ENCODE data around the gene COQ3. TPM values are rescaled to one million over a fixed set of nuclear protein-coding genes. Genes with fewer than 3 reads are reported as not detected.
A peak's percentile ranks its signal among the peaks of the same experiment; 100 is the strongest.

The COQ3 gene, protein sequence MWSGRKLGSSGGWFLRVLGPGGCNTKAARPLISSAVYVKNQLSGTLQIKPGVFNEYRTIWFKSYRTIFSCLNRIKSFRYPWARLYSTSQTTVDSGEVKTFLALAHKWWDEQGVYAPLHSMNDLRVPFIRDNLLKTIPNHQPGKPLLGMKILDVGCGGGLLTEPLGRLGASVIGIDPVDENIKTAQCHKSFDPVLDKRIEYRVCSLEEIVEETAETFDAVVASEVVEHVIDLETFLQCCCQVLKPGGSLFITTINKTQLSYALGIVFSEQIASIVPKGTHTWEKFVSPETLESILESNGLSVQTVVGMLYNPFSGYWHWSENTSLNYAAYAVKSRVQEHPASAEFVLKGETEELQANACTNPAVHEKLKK
- 10 to 100 TPM; 10.4 to 13.2 (median 12.3) TPM for polyA plus RNA-seq (ENCODE audit: insufficient read length in 4 of 4)

DNA sequence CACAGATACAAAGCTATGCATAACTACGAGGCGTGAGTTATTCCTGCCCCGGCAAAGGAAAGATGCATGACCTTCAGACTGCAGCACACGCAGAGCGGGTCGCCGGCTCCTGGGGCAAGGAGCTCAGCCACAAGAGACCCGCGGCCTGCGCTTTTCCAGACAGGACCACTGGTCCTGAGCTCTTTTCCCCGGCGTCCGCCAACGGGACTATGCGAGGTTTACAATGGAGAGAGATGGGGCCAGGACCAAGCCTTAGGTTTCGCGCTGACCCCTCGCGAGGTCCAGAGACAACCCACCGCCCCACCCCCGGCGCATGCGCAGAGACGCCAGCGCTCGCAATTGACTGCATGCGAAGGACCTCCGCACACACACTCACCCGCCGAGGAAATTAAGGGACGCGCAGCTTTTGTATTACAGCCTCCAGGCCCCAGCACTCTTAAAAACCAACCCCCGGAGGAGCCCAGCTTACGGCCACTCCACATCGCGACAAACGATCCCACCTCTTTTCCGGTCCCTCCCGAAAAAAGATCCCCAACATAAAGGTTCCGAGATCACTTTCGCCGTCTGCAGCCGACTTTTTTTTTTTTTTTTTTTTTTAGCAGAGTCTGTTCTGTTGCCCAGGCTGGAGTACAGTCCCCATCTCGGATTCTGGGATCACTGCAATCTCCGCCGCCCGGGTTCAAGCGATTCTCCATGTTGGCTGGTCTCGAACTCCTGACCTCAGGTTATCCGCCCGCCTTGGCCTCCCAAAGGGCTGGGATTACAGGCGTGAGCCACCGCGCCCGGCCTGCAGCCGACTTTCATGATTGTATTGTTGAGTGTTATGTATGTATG lies at the start of gene COQ3:
Gene COQ3 (minus strand): TSS at position 498 of the 834 bp plus-strand sequence. CDS start 16 bp downstream, at position 482.
- DNase-seq (ENCODE audit: low read depth in 4 of 4, low spot score in 3 of 4): peak; percentile 49 to 73 (median 71)

DNA sequence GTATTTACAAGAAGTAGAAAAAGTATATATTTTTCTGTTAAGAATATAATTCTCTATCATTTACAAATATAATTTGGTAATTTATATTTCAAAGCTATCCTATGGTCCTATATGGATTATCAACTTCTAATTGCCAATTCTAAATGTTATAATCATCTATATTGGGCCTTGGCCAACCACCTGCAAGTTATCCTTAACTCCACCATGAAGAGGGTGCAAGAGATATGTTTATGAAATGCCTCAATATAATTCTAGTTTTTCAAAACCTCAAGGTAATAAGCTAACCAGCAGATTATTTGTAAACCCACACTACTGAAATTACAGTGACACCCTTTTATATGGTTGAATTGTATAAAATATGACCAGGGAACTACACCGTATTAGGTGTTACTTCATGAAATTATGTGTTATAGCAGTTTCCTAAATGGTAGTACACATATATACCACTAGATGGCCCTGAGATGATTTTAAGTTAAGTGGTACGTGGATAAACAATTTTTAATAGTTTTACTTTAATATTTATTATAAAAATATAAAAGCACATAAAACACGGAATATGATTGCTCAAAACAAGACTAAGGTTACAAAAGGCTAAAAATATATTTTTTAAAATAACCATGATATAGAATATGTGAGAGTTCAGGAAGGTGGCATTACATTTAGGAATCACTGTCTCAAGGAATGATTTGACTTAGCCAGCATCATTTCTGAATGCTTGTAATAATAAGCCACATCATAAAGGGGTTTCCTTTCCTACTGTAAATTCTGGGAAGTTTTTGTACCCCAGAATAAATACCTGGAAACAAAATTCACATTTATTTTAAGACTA lies 40.9 kb upstream of the COQ3 start:
- DNase-seq (ENCODE audit: low read depth in 4 of 4, low spot score in 3 of 4): no peak

DNA sequence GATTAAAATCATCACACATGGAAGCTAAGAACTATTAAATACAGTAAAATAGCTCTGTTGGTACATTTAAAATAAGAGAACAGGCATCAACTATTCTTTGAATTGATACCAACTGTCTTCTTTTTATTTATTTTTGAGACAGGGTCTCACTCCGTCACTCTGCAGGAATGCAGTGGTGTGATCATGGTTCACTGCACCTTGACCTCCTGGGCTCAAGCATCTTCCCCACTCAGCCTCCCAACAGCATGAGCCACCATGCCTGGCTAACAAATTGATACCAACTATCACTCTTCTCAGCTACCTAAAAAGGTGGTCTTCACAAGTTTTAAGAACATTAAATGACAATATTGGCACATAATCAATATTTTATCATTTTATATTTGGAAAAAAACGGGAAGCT lies 38.9 kb upstream of the COQ3 start:
- DNase-seq (ENCODE audit: low read depth in 4 of 4, low spot score in 3 of 4): no peak

DNA sequence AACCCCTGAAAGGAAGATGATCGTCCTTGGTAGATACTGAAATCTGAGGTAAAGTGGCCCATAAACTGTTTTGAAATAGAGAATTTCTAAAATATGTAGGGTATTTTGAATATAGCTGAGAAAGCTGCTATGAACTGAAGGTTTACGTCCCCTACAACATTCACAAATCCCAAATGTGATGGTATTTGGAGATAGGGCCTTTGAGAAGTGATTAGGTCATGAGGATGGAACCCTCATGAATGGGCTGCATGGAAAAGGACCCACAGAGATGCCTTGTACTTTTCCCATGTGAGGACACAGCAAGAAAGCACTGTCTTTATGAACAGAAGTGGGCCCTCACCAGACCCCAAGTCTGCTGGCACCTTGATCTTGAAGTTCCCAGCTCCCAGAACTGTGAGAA lies 37.9 kb upstream of the COQ3 start:
- DNase-seq (ENCODE audit: low read depth in 4 of 4, low spot score in 3 of 4): no peak

DNA sequence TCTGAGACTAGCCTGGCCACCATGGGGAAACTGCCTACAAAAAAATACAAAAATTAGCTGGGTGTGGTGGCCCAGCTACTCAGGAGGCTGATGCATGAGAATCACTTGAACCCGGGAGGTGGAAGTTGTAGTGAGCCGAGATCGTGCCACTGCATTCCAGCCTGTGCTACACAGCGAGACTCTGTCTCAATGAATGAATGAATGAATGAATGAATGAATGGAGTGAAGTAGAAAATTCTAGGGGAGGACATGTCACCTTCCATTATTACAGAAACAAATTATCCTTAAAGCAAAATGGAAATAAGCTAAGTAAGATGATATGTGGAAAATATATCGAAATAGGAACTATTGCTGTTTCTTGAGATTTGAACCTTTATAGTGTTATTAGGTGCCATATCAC lies 34.0 kb upstream of the COQ3 start:
- DNase-seq (ENCODE audit: low read depth in 4 of 4, low spot score in 3 of 4): no peak

DNA sequence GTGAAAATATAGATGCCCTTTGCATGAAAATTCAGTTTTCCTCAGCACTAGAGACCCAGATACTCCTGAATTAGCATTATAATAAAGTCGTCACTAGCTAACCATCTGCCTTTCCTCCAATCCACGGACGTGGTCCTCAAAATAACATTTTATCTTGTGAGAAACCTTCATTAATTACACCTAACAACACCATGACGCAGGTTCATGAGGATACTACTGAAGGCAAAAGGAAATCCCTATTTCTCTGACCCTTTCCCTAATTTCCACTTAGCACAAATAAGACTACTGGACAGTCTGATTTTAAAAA lies 32.4 kb upstream of the COQ3 start:
- DNase-seq (ENCODE audit: low read depth in 4 of 4, low spot score in 3 of 4): peak in 1 of 4 donors; percentile 18

DNA sequence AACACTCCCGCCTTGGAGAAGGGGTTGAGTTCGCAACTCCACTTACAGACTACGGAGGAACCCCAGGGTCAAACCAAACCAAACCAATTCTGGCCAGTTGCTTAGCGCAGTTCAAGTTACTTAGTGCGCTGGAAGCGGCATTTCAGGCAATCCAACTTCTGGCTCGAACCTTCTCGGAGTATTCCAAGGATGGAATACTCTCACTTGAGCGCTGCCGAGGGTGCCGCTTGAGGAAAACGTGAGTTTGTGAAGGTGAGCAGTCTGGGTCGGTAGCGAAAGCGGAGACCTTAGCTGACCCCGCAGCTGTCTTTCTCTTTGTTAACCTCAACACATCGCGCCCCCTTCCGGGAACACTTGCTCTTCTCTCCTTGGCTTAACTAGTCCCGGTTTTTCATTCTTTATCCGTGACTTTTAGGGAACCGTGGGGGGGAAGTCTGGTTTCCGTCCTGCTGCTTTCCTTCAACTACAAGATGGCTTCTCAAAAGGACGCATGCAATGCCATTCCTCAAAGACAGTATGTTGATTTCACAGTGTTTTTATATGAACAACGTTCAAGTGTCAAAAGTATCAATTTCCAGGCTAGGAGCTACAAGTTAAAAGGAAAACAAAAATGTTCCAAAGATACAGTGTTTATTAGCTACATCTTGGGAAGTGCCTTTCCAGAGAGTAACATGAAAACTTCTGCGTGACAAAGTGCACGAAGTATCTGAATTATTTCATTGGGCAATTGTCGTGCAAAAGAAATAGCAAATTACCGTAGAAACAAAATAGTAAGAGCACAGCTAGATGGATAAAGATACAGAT lies 31.9 kb upstream of the COQ3 start:
- peak; percentile 80 to 90 (median 82) for DNase-seq (ENCODE audit: low read depth in 4 of 4, low spot score in 3 of 4)

DNA sequence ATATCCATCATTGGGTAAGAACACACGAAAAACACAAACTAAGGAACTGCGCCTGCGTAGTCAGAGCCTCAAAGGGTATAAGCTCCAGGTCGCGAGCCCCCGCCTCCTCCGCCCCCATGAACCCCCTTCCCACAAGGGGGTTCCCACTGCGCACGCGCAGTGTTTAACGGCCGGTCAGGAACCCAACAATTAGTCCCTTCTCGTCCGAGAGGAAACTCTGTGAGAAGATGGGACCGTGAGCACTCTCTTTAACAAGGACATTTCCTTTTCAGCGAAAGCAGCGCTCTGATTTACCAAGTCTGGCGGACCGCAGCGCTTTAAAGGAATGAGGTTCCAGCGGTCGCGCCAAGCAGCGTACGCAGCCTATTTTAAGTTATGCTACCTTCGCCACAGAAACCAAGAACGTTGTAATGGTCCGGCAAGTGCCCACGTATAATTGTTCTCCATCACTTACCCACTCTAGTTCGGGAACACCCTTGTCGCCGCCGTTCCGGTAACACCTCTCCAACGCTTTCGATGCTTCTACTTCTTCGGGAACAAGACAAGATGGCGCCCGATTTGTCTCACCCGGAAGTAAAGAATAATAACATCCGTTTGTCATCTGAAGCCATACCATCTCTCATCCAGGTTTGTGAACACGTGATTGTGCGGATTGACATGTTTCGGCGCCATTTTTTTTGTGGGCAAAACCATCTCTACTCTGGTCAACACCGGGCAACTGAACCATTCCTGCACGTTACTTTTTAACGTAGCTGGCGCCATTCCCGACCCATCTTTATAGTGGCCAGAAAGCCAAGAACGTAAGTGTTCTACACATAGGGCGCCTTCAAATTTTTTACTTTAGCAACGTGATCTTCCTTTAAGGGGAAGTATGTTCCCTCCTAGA lies 31.0 kb upstream of the COQ3 start, which contains the start of gene PNISR:
Gene PNISR (minus strand): TSS at position 548 of the 886 bp plus-strand sequence. CDS start 10,649 bp downstream, outside the sequence.
- peak; percentile 96 to 98 (median 98) for DNase-seq (ENCODE audit: low read depth in 4 of 4, low spot score in 3 of 4)

DNA sequence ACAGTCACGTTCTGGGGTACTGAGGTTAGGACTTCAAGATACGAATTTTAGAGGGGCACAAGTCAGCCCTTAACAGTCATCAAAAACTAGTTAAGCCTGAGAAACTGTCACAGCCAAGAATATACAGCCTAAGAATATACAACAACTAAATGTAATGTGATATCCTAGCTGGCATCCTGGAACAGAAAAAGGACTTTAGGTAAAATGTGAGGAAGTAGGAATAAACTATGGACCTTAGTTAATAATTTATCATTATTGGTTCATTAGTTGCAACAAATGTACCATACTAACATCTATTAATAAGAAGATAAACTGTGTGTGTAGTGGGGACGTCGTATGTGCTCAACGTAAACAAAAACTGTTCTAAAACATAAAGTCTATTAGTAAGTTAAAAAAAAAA lies 30.0 kb upstream of the COQ3 start:
- no peak for DNase-seq (ENCODE audit: low read depth in 4 of 4, low spot score in 3 of 4)

DNA sequence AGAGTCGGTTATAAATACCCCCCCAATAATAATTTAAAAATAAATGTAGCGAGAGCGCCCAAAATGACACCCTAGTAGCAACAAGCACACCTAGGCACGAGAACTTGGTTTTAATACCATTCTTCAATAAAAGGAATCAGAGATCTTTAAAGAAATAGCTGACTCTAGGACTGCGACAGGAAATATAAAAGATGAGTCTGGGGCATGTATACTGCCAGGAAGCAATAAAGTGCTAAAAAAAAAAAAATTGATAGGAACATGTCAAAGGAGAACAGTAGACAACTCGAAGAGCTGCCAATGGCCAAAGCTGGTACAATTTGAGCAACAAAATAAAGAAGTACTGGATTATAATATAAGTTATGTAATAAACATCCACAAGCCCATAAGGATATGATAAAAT lies 28.9 kb upstream of the COQ3 start:
- no peak for DNase-seq (ENCODE audit: low read depth in 4 of 4, low spot score in 3 of 4)

DNA sequence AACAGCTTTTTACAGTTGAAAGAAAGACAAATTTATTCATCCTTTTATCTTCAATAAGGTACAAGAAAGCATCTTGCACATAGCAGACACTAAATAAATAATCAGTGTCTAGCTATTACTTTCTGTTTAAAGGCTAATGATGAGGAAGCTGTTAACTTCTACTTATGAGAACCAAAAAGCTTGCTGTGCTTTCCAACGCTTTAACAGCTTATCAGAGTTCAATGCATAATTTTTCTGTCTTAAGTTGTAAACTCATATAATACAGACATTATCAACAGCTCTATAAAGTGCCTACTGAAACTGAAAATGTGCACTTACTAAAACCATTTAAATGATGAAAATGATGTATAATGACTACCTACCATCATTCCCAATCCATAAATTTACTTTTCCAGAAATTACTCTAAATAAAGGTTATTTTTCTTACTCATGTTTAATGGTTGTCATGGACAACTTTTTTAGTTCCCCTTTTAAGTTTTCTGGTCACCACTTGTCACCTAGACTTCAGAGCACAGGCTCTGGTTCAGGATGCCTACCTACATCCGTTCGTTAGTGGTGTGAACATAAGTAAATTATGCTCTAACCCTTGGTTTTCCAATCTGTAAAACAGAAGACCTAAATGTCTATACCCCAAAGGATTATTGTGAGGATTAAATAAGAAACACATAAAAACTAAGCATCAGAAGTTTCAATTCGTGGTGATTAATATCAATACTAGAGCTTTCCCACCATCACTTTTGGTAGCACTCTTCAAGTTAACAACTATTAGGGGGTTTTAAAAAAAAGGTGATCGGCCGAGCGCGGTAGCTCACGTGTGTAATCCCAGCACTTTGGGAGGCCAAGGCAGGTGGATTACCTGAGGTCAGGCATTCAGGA lies 23.1 kb upstream of the COQ3 start:
- DNase-seq (ENCODE audit: low read depth in 4 of 4, low spot score in 3 of 4): no peak

DNA sequence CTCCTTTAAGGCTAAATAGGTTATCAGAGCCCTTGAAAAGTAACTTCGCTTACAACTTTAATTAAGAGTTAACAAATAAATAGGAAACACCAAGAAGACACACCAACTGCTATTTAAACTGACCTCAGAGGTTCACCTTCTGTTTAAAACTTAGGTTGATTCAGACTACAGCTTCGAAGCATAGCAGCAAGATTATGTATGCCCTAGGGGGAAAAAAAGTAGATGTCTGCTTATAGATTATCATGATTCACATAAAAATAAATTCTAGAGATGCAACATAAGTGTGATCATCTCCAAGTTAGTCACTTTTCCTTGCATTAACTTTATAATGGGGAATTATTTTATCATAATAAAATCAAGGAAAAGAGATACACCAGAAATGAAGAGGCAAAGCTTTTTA lies 22.2 kb upstream of the COQ3 start:
- no peak for DNase-seq (ENCODE audit: low read depth in 4 of 4, low spot score in 3 of 4)

DNA sequence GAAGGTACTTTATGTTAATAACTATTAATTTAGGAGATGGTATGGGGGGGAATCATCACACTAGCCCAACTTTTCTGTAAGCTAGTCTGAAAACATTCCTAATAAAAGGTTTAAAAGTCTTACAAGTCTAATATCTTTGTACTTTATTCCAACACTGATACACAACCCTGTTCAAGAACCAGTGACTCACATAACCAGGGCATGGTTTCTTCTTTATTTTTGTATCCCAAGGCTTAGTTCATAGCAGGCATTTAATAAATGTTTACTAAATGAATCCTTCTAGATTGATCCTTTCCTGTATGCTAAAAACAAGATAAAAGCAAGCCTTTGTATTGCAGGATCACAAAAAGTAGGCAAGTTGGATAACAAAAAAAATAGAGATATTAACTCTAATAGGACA lies 21.5 kb upstream of the COQ3 start:
- DNase-seq (ENCODE audit: low read depth in 4 of 4, low spot score in 3 of 4): no peak

DNA sequence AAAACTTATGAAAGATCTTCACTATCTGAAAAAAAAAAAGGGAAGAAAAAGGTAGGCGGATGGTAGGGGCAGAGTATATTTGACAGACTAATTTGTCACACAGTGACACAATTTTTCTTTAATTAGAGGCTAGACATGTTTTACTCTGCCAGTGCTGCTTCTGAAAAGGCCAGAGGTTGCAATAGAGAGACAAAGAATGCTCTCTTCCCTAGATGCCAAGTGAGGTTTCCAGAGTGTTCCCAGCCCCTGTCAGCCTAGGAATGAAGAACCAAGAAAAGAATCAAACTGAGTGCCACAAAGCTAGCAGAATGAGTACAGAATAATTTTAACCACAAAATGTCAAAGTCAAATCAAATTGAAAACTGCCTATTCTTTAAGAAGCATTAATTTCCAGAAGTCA lies 18.1 kb upstream of the COQ3 start:
- no peak for DNase-seq (ENCODE audit: low read depth in 4 of 4, low spot score in 3 of 4)

DNA sequence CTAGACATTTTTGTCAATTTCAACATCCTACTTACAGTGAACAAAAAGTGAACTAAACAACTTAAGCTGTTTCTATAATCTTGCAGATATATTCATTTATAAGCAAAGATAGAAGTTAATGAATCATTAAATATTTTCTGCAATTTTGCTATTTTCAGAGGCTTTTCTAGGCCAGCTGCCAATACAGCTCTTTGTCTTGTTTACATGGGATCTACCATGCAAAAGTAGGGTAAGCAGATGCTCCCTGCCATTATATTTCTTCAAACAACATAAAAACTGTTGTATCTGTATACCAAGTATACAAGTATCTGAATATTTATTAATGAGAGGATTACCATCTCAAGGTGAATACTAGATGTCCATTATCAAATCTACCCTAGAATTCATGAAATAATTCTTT lies 15.7 kb upstream of the COQ3 start:
- DNase-seq (ENCODE audit: low read depth in 4 of 4, low spot score in 3 of 4): no peak

DNA sequence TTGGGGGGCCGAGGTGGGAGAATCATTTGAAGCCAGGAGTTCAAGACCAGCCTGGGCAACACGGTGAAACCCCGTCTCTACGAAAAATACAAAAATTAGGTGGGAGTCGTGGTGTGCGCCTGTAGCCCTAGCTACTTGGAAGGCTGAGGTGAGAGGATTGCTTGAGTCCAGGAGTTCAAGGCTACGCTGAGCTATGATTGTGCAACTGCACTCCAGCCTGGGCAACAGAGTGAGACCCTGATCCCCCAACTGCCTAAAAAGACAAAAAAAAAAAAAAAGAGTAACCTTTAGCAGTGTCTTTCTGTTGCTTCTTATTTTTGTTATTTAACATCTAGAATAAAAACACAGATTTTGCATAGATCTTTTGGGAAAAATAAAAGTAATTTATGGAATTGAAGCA lies 13.1 kb upstream of the COQ3 start:
- DNase-seq (ENCODE audit: low read depth in 4 of 4, low spot score in 3 of 4): no peak

DNA sequence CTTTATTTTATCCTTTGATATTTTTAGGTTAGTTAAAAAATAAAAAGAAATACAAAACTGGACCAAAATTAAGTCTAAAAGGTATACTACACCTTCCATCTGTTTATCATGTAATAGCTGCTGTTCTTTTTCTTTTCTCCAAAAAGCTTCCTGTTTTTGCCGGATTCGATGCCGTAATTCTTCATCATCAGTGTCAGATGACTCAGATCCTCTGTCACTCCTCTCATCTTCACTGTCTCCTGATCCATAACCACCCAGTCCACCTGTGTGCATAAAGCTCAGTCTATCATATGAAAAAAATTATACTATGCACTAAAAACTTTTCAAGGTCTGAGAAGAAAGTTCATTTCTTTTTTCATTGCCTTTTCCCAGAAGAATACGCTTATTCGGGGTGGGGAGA lies 8.5 kb upstream of the COQ3 start:
- DNase-seq (ENCODE audit: low read depth in 4 of 4, low spot score in 3 of 4): no peak

DNA sequence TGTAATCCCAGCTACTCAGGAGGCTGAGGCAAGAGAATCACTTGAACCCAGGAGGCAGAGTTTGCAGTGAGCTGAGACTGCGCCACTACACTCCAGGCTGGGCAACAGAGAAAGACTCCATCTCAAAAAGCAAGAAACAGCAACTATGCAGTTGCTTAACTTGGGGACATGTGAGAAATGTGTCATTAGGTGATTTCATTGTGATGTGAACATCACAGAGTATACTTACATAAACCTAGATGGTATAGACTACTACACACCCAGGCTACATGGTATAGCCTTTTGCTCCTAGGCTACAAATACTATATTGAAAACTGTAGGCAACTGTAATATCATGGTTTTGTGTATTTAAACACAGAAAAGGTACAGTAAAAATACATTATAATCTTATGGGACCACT lies 3.3 kb upstream of the COQ3 start:
- no peak for DNase-seq (ENCODE audit: low read depth in 4 of 4, low spot score in 3 of 4)
